Heart right ventricle (tissue), 16 donors: ENCODE results near the gene RAP1GAP2. TPM values are rescaled to one million over a fixed set of nuclear protein-coding genes. Genes with fewer than 3 reads are reported as not detected.

Experiments used
- ATAC-seq, 8 donors: fragments of 200-7000 bp; cut with Tn5 transposase; one replicate each; pipeline ENCODE4 v1.9.1; 2020; ENCODE audit warnings: mild to moderate bottlenecking in 8 of 8, moderate library complexity in 8 of 8, moderate number of reproducible peaks in 1 of 8
- DNase-seq, 2 donors: peaks; one replicate each; pipeline ENCODE4 v3.0.0-alpha.2; 2020
- H3K27ac ChIP-seq, 10 donors: fragments of 200-600 bp; sonication (generic) in 2 of 10; one replicate each; pipeline versions ENCODE4 v1.5.0 to v1.8.0; 2020 to 2022; ENCODE audit warnings: mild to moderate bottlenecking in 3 of 10
- H3K27me3 ChIP-seq, 7 donors: fragments of 200-600 bp; one replicate each; pipeline ENCODE4 v1.8.0; 2021 to 2022; ENCODE audit warnings: mild to moderate bottlenecking in 2 of 7
- H3K36me3 ChIP-seq, 9 donors: fragments of 200-600 bp; sonication (generic) in 1 of 9; one replicate each; pipeline versions ENCODE4 v1.5.0 to v1.8.0; 2020 to 2022; ENCODE audit warnings: mild to moderate bottlenecking in 2 of 9
- H3K4me1 ChIP-seq, 9 donors: fragments of 200-600 bp; sonication (generic) in 1 of 9; one replicate each; pipeline versions ENCODE4 v1.5.0 to v1.8.0; 2020 to 2022; ENCODE audit warnings: mild to moderate bottlenecking in 4 of 9
- H3K4me3 ChIP-seq, 10 donors: fragments of 200-600 bp; sonication (generic) in 2 of 10; one replicate each; pipeline versions ENCODE4 v1.5.0 to v1.8.0; 2020 to 2022; ENCODE audit warnings: mild to moderate bottlenecking in 7 of 10, moderate library complexity in 2 of 10
- H3K9me3 ChIP-seq, 11 donors: fragments of 200-600 bp in 10 of 11; sonication (generic) in 2 of 11; one replicate each; pipeline versions ENCODE4 v1.5.0 to v1.8.0; 2013 to 2022; ENCODE audit warnings: mild to moderate bottlenecking in 2 of 11, control low read depth in 1 of 11, moderate library complexity in 1 of 11
- WGBS, 2 donors: extraction: QIAGEN DNeasy Blood & Tissue Kit; methylation state at CpG; one replicate each; pipeline ENCODE4 v1.1.7; 2013; ENCODE audit warnings: inconsistent platforms in 1 of 2; 5-methylcytosine and 5-hydroxymethylcytosine counted together
- intact Hi-C, 10 donors: fragments of 100-400 bp; cut with DNase I; formaldehyde crosslinking; loops; one replicate each; pipeline versions ENCODE4 v1.11.1 to v1.14.2; 2022
- polyA plus RNA-seq, 2 donors: library from polyadenylated mRNA; stranded (reverse); fragments of 200-250 nt; gene quantifications; one replicate each; pipeline ENCODE4 v1.2.3, GENCODE V29; 2013
- total RNA-seq, 10 donors: library from RNA; stranded (reverse); fragmentation: NEBNext Ultra II Directional in 3 of 10; extraction: Animal tissue kit (Norgen Biotek cat#: 25700) in 3 of 10; gene quantifications; one replicate each; pipeline versions ENCODE4 v1.2.1 to v1.2.4, GENCODE V29; 2021 to 2023
- TF ChIP-seq, protein P1 (sequence below), 9 donors: fragments of 200-600 bp; sonication (generic) in 2 of 9; IDR thresholded peaks; one replicate each; pipeline versions ENCODE4 v1.5.0 to v1.8.0; 2021 to 2022; ENCODE audit warnings: antibody characterized with exemption in 9 of 9, mild to moderate bottlenecking in 5 of 9, moderate library complexity in 1 of 9
- donor health status: Arrhythmogenic right ventricular cardiomyopathy.
- donor health status: ischemic (EF 13 %, LVEDD 7.1; RV severe dilation, severe dysfunction).
- donor health status: healthy with polysubstance abuse.
- donor health status: DM: no; HTN: yes; CAD: no.
- donor health status: DM: no; HTN: no; CAD: no.
- donor health status: ischemic (EF 25% LVEDD 6.9; RV normal size, moderate dysfunction).
- donor health status: ischemic (EF 25% LVEDD 5.7; RV mildly dilated, moderate dysfunction).
- donor health status: healthy.
- donor health status: DM: yes; HTN: yes; CAD: no.
- donor health status: Ischemic cardiomyopathy.
- donor health status: ischemic (EF 35%, LVEDD 5.7; RV mildly dilated, moderate dysfunction).
- donor health status: nonischemic (EF 11% LVEDD 7.7; RV severe dilation, severe dysfunction).
- donor health status: DM: yes; HTN: yes; CAD: no.
- donor health status: PGD.
- donor health status: ischemic (EF 29% LVEDD 5.4; RV normal size, mild dysfunction).
- donor health status: nonischemic (EF 23%, LVEDD 6.1; RV moderate dilation, normal function).

The RAP1GAP2 gene
- total and polyA plus RNA-seq, 12 donors = 9.5 to 51.3 (median 34.6) TPM

- H3K27ac ChIP-seq = peak overlapping the region; percentile 35 to 73 (median 63)
Observed at GRCh38 chr17:2940352-2940751, 144.1 kb downstream of the RAP1GAP2 start.

GRCh38 chr17:2943981-2944380 lies 147.7 kb downstream of the RAP1GAP2 start:
- DNase-seq = no peak
- WGBS, 2 donors = 82 to 89% methylated on average over 11 of the region's 11 CpGs
- TF ChIP-seq, protein P1, sequence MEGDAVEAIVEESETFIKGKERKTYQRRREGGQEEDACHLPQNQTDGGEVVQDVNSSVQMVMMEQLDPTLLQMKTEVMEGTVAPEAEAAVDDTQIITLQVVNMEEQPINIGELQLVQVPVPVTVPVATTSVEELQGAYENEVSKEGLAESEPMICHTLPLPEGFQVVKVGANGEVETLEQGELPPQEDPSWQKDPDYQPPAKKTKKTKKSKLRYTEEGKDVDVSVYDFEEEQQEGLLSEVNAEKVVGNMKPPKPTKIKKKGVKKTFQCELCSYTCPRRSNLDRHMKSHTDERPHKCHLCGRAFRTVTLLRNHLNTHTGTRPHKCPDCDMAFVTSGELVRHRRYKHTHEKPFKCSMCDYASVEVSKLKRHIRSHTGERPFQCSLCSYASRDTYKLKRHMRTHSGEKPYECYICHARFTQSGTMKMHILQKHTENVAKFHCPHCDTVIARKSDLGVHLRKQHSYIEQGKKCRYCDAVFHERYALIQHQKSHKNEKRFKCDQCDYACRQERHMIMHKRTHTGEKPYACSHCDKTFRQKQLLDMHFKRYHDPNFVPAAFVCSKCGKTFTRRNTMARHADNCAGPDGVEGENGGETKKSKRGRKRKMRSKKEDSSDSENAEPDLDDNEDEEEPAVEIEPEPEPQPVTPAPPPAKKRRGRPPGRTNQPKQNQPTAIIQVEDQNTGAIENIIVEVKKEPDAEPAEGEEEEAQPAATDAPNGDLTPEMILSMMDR (IDR thresholded peaks at IDR 0.05) = no peak
- no peaks in the 10 kb centered on the region for H3K9me3 ChIP-seq
- peaks cover 0 to 28% (median 6%) of the 10 kb centered on the region in 9 donors for H3K4me1 ChIP-seq
- intact Hi-C loops = no loop called here
- H3K27ac ChIP-seq = no peak overlapping the region
- no peaks in the 10 kb centered on the region for H3K27me3 ChIP-seq
- H3K4me3 ChIP-seq = no peak overlapping the region
- H3K36me3 ChIP-seq = no peaks in the 10 kb centered on the region
- ATAC-seq = no peak

More at GRCh38 chr17:2940352-2940751, 144.1 kb downstream of the RAP1GAP2 start:
- peaks cover 0 to 23% (median 6%) of the 10 kb centered on the region in 9 donors for H3K4me1 ChIP-seq
- intact Hi-C loops = no loop called here
- peak; percentile 45 to 69 for DNase-seq
- no peaks in the 10 kb centered on the region for H3K36me3 ChIP-seq
- H3K27me3 ChIP-seq = no peaks in the 10 kb centered on the region
- peak overlapping the region in 1 of 10 donors; percentile 16 for H3K4me3 ChIP-seq
- no peaks in the 10 kb centered on the region for H3K9me3 ChIP-seq
- peak; percentile 78 to 98 (median 94) for ATAC-seq
- 28 to 46% methylated on average over 15 of the region's 15 CpGs for WGBS, 2 donors
- TF ChIP-seq, protein P1 (IDR thresholded peaks at IDR 0.05) = no peak

DNA sequence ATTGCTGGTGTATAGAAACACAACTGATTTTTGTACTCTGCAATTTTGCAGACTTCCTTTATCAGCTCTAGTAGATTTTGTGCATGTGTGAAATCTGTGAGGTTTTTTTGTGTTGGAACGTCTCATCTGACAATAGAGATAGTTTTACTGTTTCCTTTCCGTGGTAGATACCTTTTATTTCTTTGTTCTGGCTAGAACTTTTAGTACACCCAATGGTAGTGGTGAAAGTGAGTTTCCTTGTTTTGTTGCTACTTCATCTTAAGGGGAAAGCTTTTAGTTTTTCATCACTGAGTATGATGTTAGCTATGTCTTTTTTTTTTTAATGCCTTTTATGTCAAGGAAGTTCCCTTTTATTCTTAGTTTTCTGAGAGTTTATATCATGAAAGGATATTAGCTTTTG lies 149.1 kb downstream of the RAP1GAP2 start:
- TF ChIP-seq, protein P1 (IDR thresholded peaks at IDR 0.05) = no peak
- Histone ChIP-seq H3K27me3 (no peaks in the 10 kb centered on the region), H3K4me3 (no peak overlapping the region), H3K36me3 (no peaks in the 10 kb centered on the region), H3K27ac (no peak overlapping the region), H3K4me1 (peaks cover 0 to 19% (median 3%) of the 10 kb centered on the region in 9 donors), H3K9me3 (no peaks in the 10 kb centered on the region)
- WGBS, 2 donors = 34 to 64% methylated on average over 2 of the region's 2 CpGs
- intact Hi-C loops = no loop called here
- ATAC-seq (no peak), DNase-seq (no peak)

DNA sequence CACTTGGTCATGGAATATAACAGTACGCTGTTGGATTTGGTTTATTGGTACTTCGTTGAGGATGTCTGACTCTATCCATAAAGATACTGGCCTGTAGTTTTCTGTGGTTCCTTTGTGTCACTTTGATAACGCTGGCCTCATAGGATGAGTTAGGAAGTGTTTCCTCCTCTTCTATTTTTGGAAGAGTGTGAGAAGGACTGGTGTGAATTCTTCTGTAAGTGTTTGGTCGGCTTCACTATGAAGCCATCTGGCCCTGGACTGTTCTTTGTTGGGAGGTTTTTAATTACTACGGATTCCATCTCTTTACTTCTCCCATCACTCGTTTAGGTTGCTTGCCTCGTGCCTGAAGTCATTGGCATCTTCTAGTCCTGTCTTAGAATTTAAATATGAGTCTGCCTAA lies 149.9 kb downstream of the RAP1GAP2 start:
- no peaks in the 10 kb centered on the region for H3K27me3 ChIP-seq
- intact Hi-C loops = no loop called here
- no peak overlapping the region for H3K4me3 ChIP-seq
- TF ChIP-seq, protein P1 (IDR thresholded peaks at IDR 0.05) = no peak
- H3K9me3 ChIP-seq = no peaks in the 10 kb centered on the region
- peaks cover 0 to 15% (median 3%) of the 10 kb centered on the region in 9 donors for H3K4me1 ChIP-seq
- 25 to 45% methylated on average over 7 of the region's 7 CpGs for WGBS, 2 donors
- peak overlapping the region in 4 of 10 donors; percentile 0 to 45 (median 20) for H3K27ac ChIP-seq
- ATAC-seq = peak in 6 of 8 donors; percentile 39 to 76 (median 55)
- DNase-seq = no peak
- no peaks in the 10 kb centered on the region for H3K36me3 ChIP-seq
